Skeletal muscle satellite cell (primary cell): ENCODE results near the gene ANKS3. TPM values are rescaled to one million over a fixed set of nuclear protein-coding genes. Genes with fewer than 3 reads are reported as not detected.
"Not testable (repeated sequence)": the region's sequence is repeated elsewhere in the genome, so short reads cannot be mapped to it uniquely, and the experiment has no call there.

ENCODE experiments used
- H3K27me3 ChIP-seq: 2 replicates; pipeline ENCODE4 v1.7.0; 2013; ENCODE audit warnings: low read length; ENCODE audit not compliant: control insufficient read depth, insufficient read depth
- H3K36me3 ChIP-seq: 2 replicates; pipeline ENCODE4 v1.7.0; 2013; ENCODE audit warnings: mild to moderate bottlenecking, control low read depth, low read length; ENCODE audit not compliant: insufficient read depth
- H3K4me1 ChIP-seq: 2 replicates; pipeline ENCODE4 v1.7.0; 2013; ENCODE audit warnings: low read length; ENCODE audit not compliant: control insufficient read depth, insufficient read depth
- H3K4me2 ChIP-seq: 2 replicates; pipeline ENCODE4 v1.7.0; 2013; ENCODE audit warnings: mild to moderate bottlenecking, low read length
- H3K4me3 ChIP-seq: 2 replicates; pipeline ENCODE4 v1.7.0; 2013; ENCODE audit warnings: low read length
- H3K9ac ChIP-seq: 2 replicates; pipeline ENCODE4 v1.7.0; 2013; ENCODE audit warnings: mild to moderate bottlenecking, low read depth, low read length, moderate library complexity
- H3K9me3 ChIP-seq: replicated peaks from 2 replicates; pipeline ENCODE4 v1.7.0; 2013; ENCODE audit warnings: mild to moderate bottlenecking, control low read depth, low read length
- small RNA-seq: library from RNA; depleted of rRNA; stranded (forward); fragments of <200 nt; gene quantifications from one replicate; pipeline ENCODE3, GENCODE V24; 2012

Gene ANKS3

DNA sequence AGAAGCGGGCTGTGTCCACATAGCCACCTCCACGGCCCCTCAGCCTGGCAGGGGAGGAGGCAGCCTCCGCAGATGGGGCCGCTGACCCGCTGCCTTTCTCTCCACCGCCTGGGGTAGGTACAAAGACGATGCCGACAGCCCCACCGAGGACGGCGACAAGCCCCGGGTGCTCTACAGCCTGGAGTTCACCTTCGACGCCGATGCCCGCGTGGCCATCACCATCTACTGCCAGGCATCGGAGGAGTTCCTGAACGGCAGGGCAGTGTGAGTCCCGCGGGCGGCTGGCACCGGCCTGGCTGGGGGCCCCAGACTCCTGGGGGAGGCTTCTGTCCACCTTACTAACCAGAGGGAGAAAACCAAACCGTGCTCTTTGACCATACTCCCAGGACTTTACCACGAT lies 81.5 kb downstream of the ANKS3 start:
- Histone ChIP-seq H3K4me2 (no peak overlapping the region), H3K4me1 (no peaks in the 10 kb centered on the region), H3K4me3 (no peak overlapping the region), H3K27me3 (no peaks in the 10 kb centered on the region), H3K9ac (no peak overlapping the region), H3K36me3 (peaks cover 44% of the 10 kb centered on the region), H3K9me3 (no peaks in the 10 kb centered on the region)

DNA sequence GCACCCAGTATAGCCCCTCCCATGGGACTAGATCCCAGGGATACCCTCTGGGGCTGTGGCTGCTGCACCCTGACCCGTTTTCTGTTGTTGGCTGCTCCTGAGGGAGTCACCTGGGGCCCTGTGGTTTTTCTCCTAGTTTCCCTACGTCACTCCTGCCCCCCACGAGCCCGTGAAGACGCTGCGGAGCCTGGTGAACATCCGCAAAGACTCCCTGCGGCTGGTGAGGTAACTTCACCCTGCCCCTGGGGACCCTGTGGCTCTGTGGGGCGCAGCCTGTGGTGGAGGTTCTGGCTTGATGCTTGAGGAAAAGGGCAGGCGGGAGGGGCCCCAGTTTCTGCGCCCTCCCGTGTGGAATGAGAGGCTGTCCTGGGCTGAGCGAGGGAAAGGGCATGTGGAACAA lies 82.2 kb downstream of the ANKS3 start:
- Histone ChIP-seq H3K4me2 (no peak overlapping the region), H3K27me3 (no peaks in the 10 kb centered on the region), H3K9me3 (no peaks in the 10 kb centered on the region), H3K9ac (no peak overlapping the region), H3K4me1 (no peaks in the 10 kb centered on the region), H3K36me3 (peaks cover 40% of the 10 kb centered on the region), H3K4me3 (no peak overlapping the region)

DNA sequence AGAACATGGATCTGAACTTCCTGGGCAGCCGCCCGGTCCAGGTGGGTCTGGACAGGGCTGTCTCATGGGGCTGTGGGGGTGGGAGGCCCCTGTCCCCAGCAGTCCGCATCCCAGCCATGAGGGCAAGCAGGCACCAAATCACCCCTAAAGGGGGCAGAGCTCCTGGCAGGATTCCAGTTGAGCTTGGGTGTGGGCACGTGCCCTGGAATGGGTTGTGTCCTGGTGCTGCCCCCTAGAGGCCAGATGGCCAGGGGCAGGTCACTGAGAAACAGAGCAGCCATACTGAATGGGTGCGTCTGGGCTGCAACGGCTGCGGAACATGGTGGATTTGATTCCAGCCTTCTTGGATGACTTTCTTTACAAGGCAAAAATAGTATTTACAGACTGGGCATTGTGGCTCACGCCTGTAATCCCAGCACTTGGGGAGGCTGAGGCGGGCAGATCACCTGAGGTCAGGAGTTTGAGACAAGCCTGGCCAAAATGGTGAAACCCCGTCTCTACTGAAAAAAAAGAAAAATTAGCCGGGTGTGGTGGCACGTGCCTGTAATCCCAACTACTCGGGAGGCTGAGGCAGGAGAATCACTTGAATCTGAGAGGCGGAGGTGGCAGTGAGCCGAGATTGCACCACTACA lies 83.5 kb downstream of the ANKS3 start:
- H3K9me3 ChIP-seq, H3K9ac ChIP-seq, H3K27me3 ChIP-seq, H3K4me3 ChIP-seq, H3K4me2 ChIP-seq, H3K4me1 ChIP-seq: not testable (repeated sequence)
- H3K36me3 ChIP-seq = peaks cover 37% of the 10 kb centered on the region

DNA sequence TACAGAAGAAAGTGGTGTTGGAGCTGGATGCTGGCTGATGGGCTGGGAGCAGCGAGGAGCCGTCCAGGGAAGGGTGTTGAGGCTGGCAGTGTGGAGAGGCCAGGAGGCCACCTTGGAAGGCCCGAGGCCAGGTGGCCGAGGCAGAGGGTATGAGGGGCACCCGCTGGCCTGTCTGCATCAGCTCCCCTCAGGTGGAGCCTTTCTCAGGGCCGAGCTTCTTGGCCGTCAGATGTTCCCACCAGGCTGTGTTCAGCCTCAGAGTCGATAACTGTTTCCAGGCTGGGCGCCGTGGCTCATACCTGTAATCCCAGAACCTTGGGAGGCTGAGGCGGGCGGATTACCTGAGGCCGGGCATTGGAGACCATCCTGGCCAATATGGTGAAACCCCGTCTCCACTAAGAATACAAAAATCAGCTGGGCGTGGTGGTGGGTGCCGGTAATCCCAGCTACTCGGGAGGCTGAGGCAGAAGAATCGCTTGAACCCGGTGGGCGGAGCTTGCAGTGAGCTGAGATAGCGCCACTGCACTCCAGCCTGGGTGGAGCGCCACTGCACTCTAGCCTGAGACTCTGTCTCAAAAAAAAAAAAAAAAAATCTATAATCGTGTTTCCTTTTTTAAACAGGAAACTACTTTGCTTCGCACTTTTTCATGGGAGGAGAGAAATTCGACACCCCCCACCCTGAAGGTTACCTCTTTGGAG lies 84.2 kb downstream of the ANKS3 start:
- Histone ChIP-seq H3K9me3 (no peaks in the 10 kb centered on the region), H3K36me3 (peaks cover 35% of the 10 kb centered on the region), H3K9ac (no peak overlapping the region), H3K4me1 (no peaks in the 10 kb centered on the region), H3K4me3 (no peak overlapping the region), H3K27me3 (no peaks in the 10 kb centered on the region), H3K4me2 (no peak overlapping the region)

DNA sequence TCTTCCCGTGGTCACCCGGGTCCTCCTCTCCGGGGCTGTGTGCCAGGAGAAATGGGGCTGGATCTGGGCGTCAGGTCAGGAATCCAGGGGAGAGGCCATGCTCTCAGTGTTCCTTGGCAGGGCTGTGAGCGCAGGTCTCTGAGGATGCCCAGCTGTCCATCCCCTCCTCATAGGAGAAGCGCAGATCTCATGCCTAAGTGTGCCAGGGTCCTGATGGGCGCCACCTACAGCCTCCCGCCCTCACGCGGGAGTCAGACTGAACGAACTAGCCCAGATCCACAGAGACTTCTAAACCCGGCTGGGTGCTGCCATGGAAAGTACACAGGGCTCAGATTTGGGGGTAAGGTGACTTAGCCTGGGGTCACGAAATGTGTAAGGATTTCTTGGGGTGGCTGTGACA lies 85.2 kb downstream of the ANKS3 start:
- Histone ChIP-seq H3K4me2 (no peak overlapping the region), H3K9me3 (no peaks in the 10 kb centered on the region), H3K36me3 (peaks cover 32% of the 10 kb centered on the region), H3K4me1 (no peaks in the 10 kb centered on the region), H3K4me3 (no peak overlapping the region), H3K27me3 (no peaks in the 10 kb centered on the region), H3K9ac (no peak overlapping the region)

DNA sequence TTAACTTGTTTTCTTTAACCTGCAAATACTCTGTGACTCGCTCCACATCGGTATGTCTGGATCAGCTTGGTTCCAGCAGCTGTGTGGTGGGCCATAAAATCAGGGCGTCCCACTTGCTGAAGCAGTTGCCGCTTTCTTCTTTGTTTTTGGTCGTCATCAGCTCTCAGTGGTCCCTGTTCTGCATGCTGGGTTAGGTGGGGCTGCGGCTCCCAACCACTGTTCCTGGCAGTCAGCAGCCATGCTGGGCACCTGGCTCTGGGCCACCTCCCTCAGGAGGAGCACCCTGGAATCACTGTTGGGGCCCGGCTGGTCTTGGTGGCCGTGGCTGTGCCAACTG lies 86.5 kb downstream of the ANKS3 start:
- Histone ChIP-seq H3K9me3 (no peaks in the 10 kb centered on the region), H3K4me2 (no peak overlapping the region), H3K4me3 (no peak overlapping the region), H3K27me3 (no peaks in the 10 kb centered on the region), H3K9ac (no peak overlapping the region), H3K36me3 (peaks cover 31% of the 10 kb centered on the region), H3K4me1 (no peaks in the 10 kb centered on the region)

DNA sequence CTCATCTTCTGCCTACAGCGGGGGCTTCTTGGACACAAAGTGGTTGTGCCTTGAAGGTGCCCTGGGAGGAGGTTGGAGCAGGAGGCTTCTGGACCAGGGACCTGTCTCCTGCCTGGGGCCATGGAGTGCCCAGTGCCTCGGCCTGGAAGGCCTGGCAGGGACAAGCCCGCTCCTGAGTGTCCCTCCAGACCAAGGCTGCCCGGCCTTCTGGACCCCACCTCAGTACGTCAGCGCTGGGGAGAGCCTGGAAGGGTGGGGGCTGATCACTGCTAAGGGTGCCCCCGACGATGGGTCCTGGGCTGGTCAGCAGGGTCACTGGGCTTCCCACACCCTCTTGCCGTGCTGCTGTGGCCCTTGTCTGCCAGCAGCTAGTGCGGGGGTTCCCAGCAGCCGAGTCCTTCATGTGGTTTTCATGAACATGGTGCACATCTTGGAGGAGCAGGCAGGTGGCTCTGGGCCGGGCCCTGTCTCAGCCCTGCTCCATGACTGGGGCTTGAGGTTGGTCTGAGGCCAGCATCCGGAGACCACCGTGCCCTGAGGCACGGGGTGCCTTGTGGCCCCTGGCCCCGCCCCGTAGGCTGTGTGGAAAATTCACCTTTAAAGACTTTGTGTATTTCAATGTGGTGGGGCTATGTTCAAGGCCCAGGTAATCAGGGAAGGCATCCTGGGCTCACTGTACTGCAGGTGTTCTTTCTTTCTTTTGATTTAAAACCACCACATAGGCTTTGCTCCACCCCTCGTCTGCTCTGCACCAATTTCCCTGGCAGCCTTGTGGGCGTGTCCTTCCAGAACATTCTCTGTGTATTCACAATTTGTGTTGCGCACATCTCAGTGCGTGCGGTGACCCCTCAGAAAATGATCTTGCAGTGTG lies 87.1 kb downstream of the ANKS3 start:
- H3K4me2 ChIP-seq = no peak overlapping the region
- H3K9ac ChIP-seq = no peak overlapping the region
- H3K4me1 ChIP-seq = no peaks in the 10 kb centered on the region
- H3K27me3 ChIP-seq = no peaks in the 10 kb centered on the region
- no peaks in the 10 kb centered on the region for H3K9me3 ChIP-seq
- peaks cover 26% of the 10 kb centered on the region for H3K36me3 ChIP-seq
- H3K4me3 ChIP-seq = no peak overlapping the region

Small RNAs within 50 kb of the gene (small RNA-seq; reads per million reads assigned to genes)
- gene MIR6769A = not detected
- gene RF00017 = not detected
